ENCODE data around the gene SSTR3.
A peak's percentile ranks its signal among the peaks of the same experiment; 100 is the strongest.
"Not testable (repeated sequence)": the region's sequence is repeated elsewhere in the genome, so short reads cannot be mapped to it uniquely, and the experiment has no call there.

SSTR3 gene

DNA sequence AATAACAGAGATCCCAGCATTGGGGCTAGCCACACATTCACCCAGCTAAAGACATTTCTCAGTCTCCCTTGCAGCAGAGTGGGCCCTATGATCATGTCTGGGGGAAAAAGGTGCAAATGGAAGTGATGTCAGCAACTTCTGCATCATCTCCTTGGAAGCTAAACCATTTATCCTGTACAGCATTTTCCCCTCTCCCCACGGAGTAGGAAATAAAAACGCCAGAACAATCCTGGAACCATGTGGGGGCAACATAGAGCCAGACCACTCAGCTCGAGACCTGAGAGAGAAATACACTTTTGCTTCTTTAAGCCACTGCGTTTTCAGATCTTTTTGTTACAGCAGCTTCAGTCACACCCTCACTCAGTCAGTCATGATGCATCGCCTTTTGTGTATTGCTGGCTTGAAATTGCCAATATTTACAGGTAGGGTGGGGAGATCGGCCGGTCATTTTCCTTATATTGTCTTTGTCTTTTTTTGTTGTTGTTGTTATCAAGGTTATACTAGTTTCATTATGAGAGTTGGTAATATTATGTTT is 40.9 kb upstream of the SSTR3 start:
- H3K27ac ChIP-seq (ENCODE audit: low read depth, low read length): no peak overlapping the region
- peaks cover 0 to 13% of the 10 kb centered on the region in 2 donors for H3K27me3 ChIP-seq (ENCODE audit: control insufficient read depth in 1 of 2, insufficient read depth in 2 of 2, low read length in 2 of 2)
- H3K9me3 ChIP-seq (ENCODE audit: low read length): no peaks in the 10 kb centered on the region
- no peak overlapping the region for H3K4me3 ChIP-seq (ENCODE audit: low read depth in 1 of 2, low read length in 2 of 2)
- H3K4me1 ChIP-seq (ENCODE audit: insufficient read depth, low read length): no peaks in the 10 kb centered on the region
- no peaks in the 10 kb centered on the region for H3K36me3 ChIP-seq (ENCODE audit: insufficient read depth, low read length)
- no peak overlapping the region for H3K9ac ChIP-seq (ENCODE audit: low read length)

DNA sequence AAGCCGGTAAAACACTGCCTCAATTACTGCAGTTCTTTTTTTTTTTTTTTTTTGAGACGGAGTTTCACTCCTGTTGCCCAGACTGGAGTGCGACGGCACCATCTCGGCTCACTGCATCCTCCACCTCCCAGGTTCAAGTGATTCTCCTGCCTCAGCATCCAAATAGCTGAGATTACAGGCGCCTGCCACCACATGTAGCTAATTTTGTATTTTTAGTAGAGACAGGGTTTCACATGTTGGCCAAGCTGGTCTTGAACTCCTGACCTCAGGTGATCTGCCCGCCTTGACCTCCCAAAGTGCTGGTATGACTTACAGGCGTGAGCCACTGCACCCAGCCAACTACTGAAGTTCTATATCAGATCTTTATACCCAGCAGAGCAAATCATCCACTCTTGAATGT is 39.6 kb upstream of the SSTR3 start:
- H3K36me3 ChIP-seq (ENCODE audit: insufficient read depth, low read length); H3K9me3 ChIP-seq (ENCODE audit: low read length); H3K27ac ChIP-seq (ENCODE audit: low read depth, low read length); H3K4me3 ChIP-seq (ENCODE audit: low read depth in 1 of 2, low read length in 2 of 2); H3K27me3 ChIP-seq (ENCODE audit: control insufficient read depth in 1 of 2, insufficient read depth in 2 of 2, low read length in 2 of 2); H3K4me1 ChIP-seq (ENCODE audit: insufficient read depth, low read length); H3K9ac ChIP-seq (ENCODE audit: low read length): not testable (repeated sequence)

DNA sequence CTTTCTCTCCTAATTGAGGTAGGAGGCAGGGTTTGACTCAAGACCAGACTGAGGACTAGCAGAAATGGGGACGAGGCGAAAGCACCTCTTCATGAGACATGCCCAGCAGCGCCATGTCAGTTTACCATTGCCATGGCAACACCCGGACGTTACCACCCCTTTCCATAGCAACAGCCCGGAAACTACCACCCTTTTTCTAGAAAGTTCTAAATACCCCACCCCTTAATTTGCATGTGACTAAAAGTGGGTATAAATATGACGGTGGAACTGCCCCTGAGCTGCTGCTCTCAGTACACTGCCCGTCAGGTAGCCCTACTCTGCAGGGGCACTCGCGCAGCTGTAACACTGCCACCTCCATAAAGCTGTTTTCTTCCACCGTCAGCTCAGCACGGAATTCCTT is 37.7 kb upstream of the SSTR3 start:
- H3K36me3 ChIP-seq (ENCODE audit: insufficient read depth, low read length): no peaks in the 10 kb centered on the region
- H3K4me3 ChIP-seq (ENCODE audit: low read depth in 1 of 2, low read length in 2 of 2): no peak overlapping the region
- no peaks in the 10 kb centered on the region for H3K27me3 ChIP-seq (ENCODE audit: control insufficient read depth in 1 of 2, insufficient read depth in 2 of 2, low read length in 2 of 2)
- no peaks in the 10 kb centered on the region for H3K9me3 ChIP-seq (ENCODE audit: low read length)
- no peak overlapping the region for H3K9ac ChIP-seq (ENCODE audit: low read length)
- no peaks in the 10 kb centered on the region for H3K4me1 ChIP-seq (ENCODE audit: insufficient read depth, low read length)
- no peak overlapping the region for H3K27ac ChIP-seq (ENCODE audit: low read depth, low read length)

DNA sequence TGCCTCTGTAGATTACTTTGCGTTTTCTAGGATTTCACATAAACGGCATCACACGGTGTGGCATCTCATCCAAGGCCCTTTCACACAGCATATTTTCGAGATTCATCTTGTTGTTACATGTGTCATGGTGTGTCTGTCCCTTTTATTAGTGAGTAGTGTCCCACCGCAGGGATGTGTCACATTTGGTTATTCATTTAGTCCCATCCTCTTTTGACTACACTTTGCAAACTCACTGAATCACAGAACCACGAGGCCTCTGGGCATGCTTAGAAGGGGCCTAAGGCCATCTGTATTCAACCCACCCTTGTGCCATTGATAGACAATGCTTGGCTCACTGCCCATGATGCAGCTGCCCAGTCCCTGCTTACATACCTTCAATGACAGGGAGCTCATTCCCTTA is 36.0 kb upstream of the SSTR3 start:
- Histone ChIP-seq H3K27me3 (ENCODE audit: control insufficient read depth in 1 of 2, insufficient read depth in 2 of 2, low read length in 2 of 2) (peaks cover 0 to 9% of the 10 kb centered on the region in 2 donors), H3K9me3 (ENCODE audit: low read length) (no peaks in the 10 kb centered on the region), H3K4me1 (ENCODE audit: insufficient read depth, low read length) (no peaks in the 10 kb centered on the region), H3K4me3 (ENCODE audit: low read depth in 1 of 2, low read length in 2 of 2) (no peak overlapping the region), H3K9ac (ENCODE audit: low read length) (no peak overlapping the region), H3K36me3 (ENCODE audit: insufficient read depth, low read length) (no peaks in the 10 kb centered on the region), H3K27ac (ENCODE audit: low read depth, low read length) (no peak overlapping the region)

DNA sequence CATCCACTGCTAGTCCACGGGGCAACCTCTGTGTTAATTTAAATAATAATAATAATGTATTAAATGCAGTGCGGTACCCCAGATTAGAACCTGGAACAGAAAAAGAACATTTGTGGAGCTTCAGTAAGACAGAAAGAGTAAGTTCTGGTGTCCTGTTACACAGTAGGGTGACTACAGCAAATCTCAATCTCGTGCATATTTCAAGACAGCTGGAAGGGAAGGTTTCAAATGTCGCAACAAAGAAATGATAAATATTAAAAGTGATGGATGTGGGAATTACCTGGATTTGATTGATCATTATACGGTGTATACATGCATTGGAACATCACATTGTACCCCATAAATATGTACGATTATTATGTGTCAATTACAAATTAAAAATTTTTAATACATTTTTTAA is 33.5 kb upstream of the SSTR3 start:
- Histone ChIP-seq H3K36me3 (ENCODE audit: insufficient read depth, low read length) (no peaks in the 10 kb centered on the region), H3K4me1 (ENCODE audit: insufficient read depth, low read length) (no peaks in the 10 kb centered on the region), H3K27ac (ENCODE audit: low read depth, low read length) (no peak overlapping the region), H3K9ac (ENCODE audit: low read length) (no peak overlapping the region), H3K9me3 (ENCODE audit: low read length) (no peaks in the 10 kb centered on the region), H3K27me3 (ENCODE audit: control insufficient read depth in 1 of 2, insufficient read depth in 2 of 2, low read length in 2 of 2) (peaks cover 0 to 18% of the 10 kb centered on the region in 2 donors), H3K4me3 (ENCODE audit: low read depth in 1 of 2, low read length in 2 of 2) (no peak overlapping the region)

DNA sequence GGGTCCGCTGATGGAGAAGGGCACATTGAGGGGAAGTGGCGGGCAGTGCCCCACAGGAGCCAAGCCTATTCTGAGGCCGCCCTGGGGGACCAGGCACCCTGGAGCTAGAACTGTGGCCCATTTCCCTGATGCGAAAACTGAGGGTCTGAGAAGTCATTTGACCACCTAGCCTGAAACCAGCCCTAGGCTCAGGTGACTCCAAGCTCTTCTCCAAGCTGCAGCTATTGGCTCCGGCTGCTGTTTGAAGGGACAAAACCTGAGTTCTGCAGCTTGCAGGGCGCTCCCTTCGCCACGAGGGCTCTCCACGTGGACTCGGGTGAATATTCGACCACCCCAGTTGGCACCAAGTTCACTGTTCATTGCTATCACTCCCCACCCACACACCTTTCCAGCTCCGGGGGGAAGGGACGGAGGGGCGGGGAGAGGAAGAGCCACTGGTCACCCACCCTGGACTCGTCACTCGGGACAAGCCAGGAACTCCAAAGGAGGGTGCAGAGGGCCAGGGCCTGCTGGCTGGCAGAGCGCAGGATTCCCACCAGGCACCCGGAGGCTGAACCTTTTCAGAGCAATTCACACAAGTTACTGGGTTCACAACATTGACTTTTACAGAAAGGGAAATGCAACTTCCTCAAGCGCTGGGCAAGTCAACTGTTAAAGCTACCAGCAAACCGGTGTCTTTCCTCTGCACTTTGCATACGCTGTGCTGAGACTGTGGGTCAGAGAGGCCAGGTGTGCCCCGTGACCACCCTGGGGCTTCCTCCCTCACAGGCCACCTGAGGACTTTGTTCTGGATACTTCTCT is 32.8 kb upstream of the SSTR3 start:
- no peak overlapping the region for H3K4me3 ChIP-seq (ENCODE audit: low read depth in 1 of 2, low read length in 2 of 2)
- H3K27ac ChIP-seq (ENCODE audit: low read depth, low read length): no peak overlapping the region
- no peaks in the 10 kb centered on the region for H3K36me3 ChIP-seq (ENCODE audit: insufficient read depth, low read length)

DNA sequence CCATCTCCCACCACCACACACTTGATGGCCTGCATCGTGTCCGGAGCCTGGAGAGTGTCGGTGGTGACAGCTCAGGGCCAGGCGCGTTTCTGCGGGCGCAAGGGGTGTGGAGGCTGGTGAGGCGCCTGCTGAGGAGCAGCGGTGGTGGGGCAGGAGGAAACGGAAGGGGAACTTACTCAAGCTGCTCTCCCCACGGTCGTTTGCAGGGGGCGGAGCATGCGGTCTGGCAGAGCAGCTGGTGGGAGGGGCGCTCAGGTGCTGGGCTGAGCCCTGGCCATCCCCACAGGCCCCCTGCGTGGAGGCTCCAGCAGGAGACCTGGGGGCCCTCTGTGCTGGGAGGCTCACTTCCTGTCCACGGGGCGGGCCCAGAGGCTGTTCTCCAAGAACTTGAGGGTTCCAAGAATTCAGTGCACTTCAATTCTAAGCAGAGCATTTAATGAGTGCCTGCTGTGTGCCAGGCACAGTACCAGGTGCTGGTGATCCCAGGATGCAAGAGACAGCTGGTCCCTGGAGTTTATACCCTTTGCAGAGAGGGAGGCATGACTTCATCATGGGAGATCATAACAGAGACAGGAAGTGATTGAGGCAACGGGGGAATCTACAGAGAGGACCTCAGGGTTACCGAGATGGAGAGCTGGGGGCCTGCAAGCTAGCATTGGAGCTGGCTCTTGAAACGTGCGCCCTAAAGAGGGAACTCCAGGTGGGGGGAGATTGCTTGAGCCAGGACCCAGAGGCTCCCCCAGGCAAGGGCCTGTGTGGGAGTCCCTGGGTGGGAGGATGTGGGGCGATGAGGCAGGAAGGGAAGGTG is 32.0 kb upstream of the SSTR3 start, which contains the start of gene RAC2:
Gene RAC2, minus strand, starts transcription at position 156 of the 808 bp plus-strand sequence. Its CDS starts 121 bp downstream, at position 35.
- H3K4me3 ChIP-seq (ENCODE audit: low read depth in 1 of 2, low read length in 2 of 2): peak within 1 kb of the TSS in 1 of 2 donors; percentile 5
- H3K36me3 ChIP-seq (ENCODE audit: insufficient read depth, low read length): no peaks in the 10 kb centered on the region
- H3K9ac ChIP-seq (ENCODE audit: low read length): no peak within 1 kb of the TSS
- H3K4me1 ChIP-seq (ENCODE audit: insufficient read depth, low read length): no peaks in the 10 kb centered on the region
- H3K27ac ChIP-seq (ENCODE audit: low read depth, low read length): no peak within 1 kb of the TSS
- peaks cover 0 to 18% of the 10 kb centered on the region in 2 donors for H3K27me3 ChIP-seq (ENCODE audit: control insufficient read depth in 1 of 2, insufficient read depth in 2 of 2, low read length in 2 of 2)
- H3K9me3 ChIP-seq (ENCODE audit: low read length): no peaks in the 10 kb centered on the region

More for the DNA sequence above, 32.8 kb upstream of the SSTR3 start:
- Histone ChIP-seq H3K9ac (ENCODE audit: low read length) (no peak overlapping the region), H3K9me3 (ENCODE audit: low read length) (no peaks in the 10 kb centered on the region), H3K4me1 (ENCODE audit: insufficient read depth, low read length) (no peaks in the 10 kb centered on the region), H3K27me3 (ENCODE audit: control insufficient read depth in 1 of 2, insufficient read depth in 2 of 2, low read length in 2 of 2) (peaks cover 0 to 18% of the 10 kb centered on the region in 2 donors)

DNA sequence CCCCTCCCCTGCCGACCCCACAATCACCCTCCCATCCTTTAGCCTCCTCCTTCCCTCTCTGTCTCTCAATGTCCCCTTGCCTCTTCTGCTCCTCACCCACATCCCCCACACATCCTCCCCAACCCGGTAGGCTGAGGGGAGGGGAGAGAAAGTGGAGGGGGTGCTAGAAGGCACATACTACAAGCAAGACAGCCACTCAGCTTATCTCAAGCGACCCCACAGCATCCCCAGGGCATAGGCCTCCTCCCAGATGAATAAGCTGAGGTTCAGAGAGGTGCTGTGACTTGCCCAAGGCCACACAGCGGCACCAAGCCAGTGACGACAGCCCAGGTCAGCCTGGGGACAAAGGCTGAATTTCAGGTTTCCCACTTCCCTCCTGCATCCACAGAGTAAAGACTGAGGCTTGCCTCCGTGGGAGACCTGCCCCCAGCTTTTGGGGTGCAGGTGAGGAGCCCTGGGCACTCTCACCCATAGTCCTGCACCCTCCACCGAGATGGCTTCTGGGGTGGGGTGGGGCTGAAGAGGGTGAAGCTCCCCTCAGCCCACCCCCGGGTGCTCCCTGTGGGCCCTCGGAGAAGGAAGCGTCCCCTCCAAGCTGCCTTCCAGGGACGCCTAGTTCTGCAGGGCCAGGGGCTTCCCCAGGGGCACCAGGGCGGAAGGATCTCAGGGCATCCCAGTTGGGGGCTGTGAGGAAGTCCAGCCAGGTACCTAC is 31.3 kb upstream of the SSTR3 start:
- no peak overlapping the region for H3K9ac ChIP-seq (ENCODE audit: low read length)
- peaks cover 0 to 18% of the 10 kb centered on the region in 2 donors for H3K27me3 ChIP-seq (ENCODE audit: control insufficient read depth in 1 of 2, insufficient read depth in 2 of 2, low read length in 2 of 2)
- H3K4me3 ChIP-seq (ENCODE audit: low read depth in 1 of 2, low read length in 2 of 2): peak overlapping the region in 1 of 2 donors; percentile 5
- no peaks in the 10 kb centered on the region for H3K4me1 ChIP-seq (ENCODE audit: insufficient read depth, low read length)
- H3K9me3 ChIP-seq (ENCODE audit: low read length): no peaks in the 10 kb centered on the region
- no peaks in the 10 kb centered on the region for H3K36me3 ChIP-seq (ENCODE audit: insufficient read depth, low read length)
- H3K27ac ChIP-seq (ENCODE audit: low read depth, low read length): no peak overlapping the region

DNA sequence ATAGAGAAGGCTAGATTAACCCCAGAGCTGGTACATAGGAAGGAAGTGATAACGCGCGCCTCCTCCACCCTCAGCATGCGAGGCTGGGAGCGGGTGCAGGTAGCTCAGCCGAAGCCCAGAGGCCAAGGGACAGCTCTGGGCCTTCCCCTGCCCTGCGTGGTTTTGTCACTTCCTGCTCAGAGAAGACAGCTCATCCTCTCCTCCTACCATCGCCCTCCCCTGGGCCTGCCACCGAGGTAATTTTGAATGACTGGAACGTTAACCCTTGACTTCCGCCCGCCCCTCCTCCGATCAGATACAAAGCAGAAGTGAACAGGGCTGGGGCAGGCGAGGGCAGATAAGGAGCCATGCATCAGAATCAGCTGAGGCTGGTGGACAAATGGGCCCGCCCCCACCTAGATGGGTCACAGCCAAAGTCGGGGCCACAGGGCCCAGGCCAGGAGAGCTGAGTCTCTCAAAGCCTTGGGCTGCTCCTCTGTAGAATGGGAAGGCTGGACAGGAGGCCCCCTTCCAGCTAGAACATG is 30.2 kb upstream of the SSTR3 start:
- H3K9me3 ChIP-seq (ENCODE audit: low read length): no peaks in the 10 kb centered on the region
- no peak overlapping the region for H3K27ac ChIP-seq (ENCODE audit: low read depth, low read length)
- no peaks in the 10 kb centered on the region for H3K4me1 ChIP-seq (ENCODE audit: insufficient read depth, low read length)
- H3K27me3 ChIP-seq (ENCODE audit: control insufficient read depth in 1 of 2, insufficient read depth in 2 of 2, low read length in 2 of 2): peaks cover 0 to 18% of the 10 kb centered on the region in 2 donors
- H3K9ac ChIP-seq (ENCODE audit: low read length): no peak overlapping the region
- no peaks in the 10 kb centered on the region for H3K36me3 ChIP-seq (ENCODE audit: insufficient read depth, low read length)
- no peak overlapping the region for H3K4me3 ChIP-seq (ENCODE audit: low read depth in 1 of 2, low read length in 2 of 2)

DNA sequence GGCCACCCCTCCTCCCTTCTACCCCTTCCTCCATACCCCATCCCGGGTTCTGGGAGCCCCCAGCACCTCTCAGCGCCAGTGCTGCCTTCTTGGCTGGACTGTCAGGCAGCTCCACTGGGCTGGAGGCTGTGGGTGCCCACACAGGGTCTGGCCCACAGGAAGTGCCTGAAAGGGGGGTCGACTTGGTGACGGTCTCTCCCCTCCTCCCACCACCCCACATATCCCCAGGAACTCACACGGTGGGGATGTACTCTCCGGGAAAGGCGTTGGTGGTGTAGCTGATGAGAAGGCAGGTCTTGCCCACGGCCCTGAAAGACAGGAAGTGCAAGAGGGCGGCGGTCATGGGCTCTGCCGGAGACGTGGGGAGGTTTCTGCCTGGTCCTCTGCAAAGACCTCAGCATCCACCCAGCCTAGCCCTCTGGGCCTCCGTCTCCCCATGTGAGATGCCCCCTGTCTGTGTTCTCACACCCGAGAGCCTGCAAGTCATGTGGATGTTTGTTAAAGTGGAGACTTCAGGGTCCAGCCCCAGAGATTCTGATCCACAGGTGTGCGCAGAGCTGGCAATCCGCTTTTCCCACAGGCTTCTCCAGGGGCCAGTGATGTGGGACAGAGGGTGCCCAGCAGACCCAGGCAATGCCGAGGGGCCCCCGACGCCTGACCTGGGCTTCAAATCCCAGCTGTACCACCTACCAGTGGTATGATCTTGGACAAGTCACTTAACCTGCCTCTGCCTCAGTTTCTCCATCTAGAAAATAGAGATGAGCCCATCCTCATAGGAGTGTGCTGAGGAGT is 29.3 kb upstream of the SSTR3 start:
- H3K36me3 ChIP-seq (ENCODE audit: insufficient read depth, low read length): no peaks in the 10 kb centered on the region
- no peak overlapping the region for H3K9ac ChIP-seq (ENCODE audit: low read length)
- no peaks in the 10 kb centered on the region for H3K4me1 ChIP-seq (ENCODE audit: insufficient read depth, low read length)
- H3K4me3 ChIP-seq (ENCODE audit: low read depth in 1 of 2, low read length in 2 of 2): no peak overlapping the region
- H3K27ac ChIP-seq (ENCODE audit: low read depth, low read length): no peak overlapping the region
- H3K27me3 ChIP-seq (ENCODE audit: control insufficient read depth in 1 of 2, insufficient read depth in 2 of 2, low read length in 2 of 2): peaks cover under 1 to 18% of the 10 kb centered on the region in 2 donors
- no peaks in the 10 kb centered on the region for H3K9me3 ChIP-seq (ENCODE audit: low read length)
